ENCODE measurements around the gene UBE2E2.

- TF ChIP-seq POLR2A (IDR thresholded peaks at IDR 0.05; ENCODE audit: low read depth, low read length) (no peak), POLR2AphosphoS5 (IDR thresholded peaks at IDR 0.05; ENCODE audit: low read depth, low read length) (no peak), TAF1 (IDR thresholded peaks at IDR 0.05; ENCODE audit: borderline replicate concordance, low read depth, low read length) (no peak)
These were observed 173.6 kb downstream of the UBE2E2 start for GRCh38 chr3:23376516-23377248.
